Esophagus muscularis mucosa (tissue), 3 donors: ENCODE results near the gene KLHL26.

ENCODE experiments used
- POLR2A ChIP-seq: fragments of 450-650 bp; IDR thresholded peaks from one replicate; pipeline ENCODE4 v1.6.1; 2017; ENCODE audit warnings: antibody characterized with exemption, moderate library complexity, mild to moderate bottlenecking, low read depth
- TF ChIP-seq, protein P1 (sequence below), 3 experiments: fragments of 200-600 bp in 2 of 3; fragments of 450-650 bp in 1 of 3; sonication (generic) in 2 of 3; IDR thresholded peaks; one replicate each; pipeline ENCODE4 v1.5.1; 2017 to 2019; ENCODE audit warnings: antibody characterized with exemption in 3 of 3, mild to moderate bottlenecking in 2 of 3, moderate library complexity in 1 of 3

DNA sequence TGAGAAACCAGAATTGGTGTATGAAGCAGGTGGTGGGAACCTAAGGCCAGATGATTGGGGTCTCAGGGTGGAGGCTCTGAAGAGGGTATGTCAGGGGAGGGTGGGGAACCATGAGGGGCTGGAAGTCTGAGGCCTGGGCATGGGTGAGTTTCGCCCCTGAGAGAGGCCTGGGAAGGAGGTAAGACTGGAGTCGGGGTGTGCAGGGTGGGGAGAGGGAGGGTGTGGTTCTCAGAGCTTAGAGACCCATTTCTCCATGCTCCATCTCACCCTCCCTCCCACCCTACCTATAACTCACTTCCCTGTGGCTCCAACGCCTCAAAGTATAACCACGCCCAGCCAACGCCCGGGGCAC, 1.0 kb upstream of the KLHL26 start:
- TF ChIP-seq, protein P1, sequence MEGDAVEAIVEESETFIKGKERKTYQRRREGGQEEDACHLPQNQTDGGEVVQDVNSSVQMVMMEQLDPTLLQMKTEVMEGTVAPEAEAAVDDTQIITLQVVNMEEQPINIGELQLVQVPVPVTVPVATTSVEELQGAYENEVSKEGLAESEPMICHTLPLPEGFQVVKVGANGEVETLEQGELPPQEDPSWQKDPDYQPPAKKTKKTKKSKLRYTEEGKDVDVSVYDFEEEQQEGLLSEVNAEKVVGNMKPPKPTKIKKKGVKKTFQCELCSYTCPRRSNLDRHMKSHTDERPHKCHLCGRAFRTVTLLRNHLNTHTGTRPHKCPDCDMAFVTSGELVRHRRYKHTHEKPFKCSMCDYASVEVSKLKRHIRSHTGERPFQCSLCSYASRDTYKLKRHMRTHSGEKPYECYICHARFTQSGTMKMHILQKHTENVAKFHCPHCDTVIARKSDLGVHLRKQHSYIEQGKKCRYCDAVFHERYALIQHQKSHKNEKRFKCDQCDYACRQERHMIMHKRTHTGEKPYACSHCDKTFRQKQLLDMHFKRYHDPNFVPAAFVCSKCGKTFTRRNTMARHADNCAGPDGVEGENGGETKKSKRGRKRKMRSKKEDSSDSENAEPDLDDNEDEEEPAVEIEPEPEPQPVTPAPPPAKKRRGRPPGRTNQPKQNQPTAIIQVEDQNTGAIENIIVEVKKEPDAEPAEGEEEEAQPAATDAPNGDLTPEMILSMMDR (IDR thresholded peaks at IDR 0.05), result no peak
- TF ChIP-seq POLR2A, result no peak
